ENCODE measurements around the gene COQ7.

Gene COQ7

GRCh38 chr16:19113577-19114358 lies 46.4 kb downstream of the COQ7 start, which contains the start of gene ITPRIPL2:
ITPRIPL2 (plus strand) TSS chr16:19113964; CDS start chr16:19114462, 498 bp downstream.
- no peak for DNase-seq

- DNase-seq: no peak
These were observed 47.1 kb downstream of the COQ7 start for GRCh38 chr16:19114359-19115147.

- DNase-seq: no peak
These were observed 48.0 kb downstream of the COQ7 start for GRCh38 chr16:19115148-19116021.

- DNase-seq: no peak
These were observed 49.5 kb downstream of the COQ7 start for GRCh38 chr16:19116711-19117449.

GRCh38 chr16:19118938-19119431 lies 51.6 kb downstream of the COQ7 start:
- peak in 1 of 2 experiments; percentile 17 for DNase-seq

GRCh38 chr16:19119564-19119963 lies 52.1 kb downstream of the COQ7 start:
- no peak for DNase-seq

GRCh38 chr16:19123535-19124178 lies 56.2 kb downstream of the COQ7 start:
- DNase-seq: no peak

GRCh38 chr16:19126300-19126699 lies 58.9 kb downstream of the COQ7 start:
- DNase-seq: no peak

- DNase-seq: no peak
These were observed 59.8 kb downstream of the COQ7 start for GRCh38 chr16:19127205-19127604.

- no peak for DNase-seq
These were observed 60.3 kb downstream of the COQ7 start for GRCh38 chr16:19127674-19128131.

GRCh38 chr16:19128454-19129200 lies 61.2 kb downstream of the COQ7 start:
- no peak for DNase-seq
